GM23338 (cell line): Measurements from ENCODE around the gene NOPCHAP1.

Experiments
- CTCF ChIP-seq, 2 experiments: fragments of 200-600 bp in 1 of 2; sonication (generic) in 1 of 2; conservative IDR thresholded peaks; 2 replicates each; pipeline versions ENCODE4 v1.5.1 to v1.6.1; 2016 to 2017; ENCODE audit warnings: antibody characterized with exemption in 2 of 2, low read depth in 2 of 2, mild to moderate bottlenecking in 2 of 2, moderate library complexity in 1 of 2
- EZH2 ChIP-seq: fragments of 200-600 bp; sonication (generic); IDR thresholded peaks from one replicate; pipeline ENCODE4 v1.8.0; 2017; ENCODE audit warnings: antibody characterized with exemption, mild to moderate bottlenecking, low read depth; ENCODE audit not compliant: unreplicated experiment
- POLR2AphosphoS5 ChIP-seq: IDR thresholded peaks from 2 replicates; pipeline ENCODE4 v1.6.1; 2016; ENCODE audit warnings: antibody characterized with exemption, low read depth
- REST ChIP-seq: IDR thresholded peaks from one replicate; pipeline ENCODE4 v1.6.1; 2018; ENCODE audit warnings: antibody characterized with exemption; ENCODE audit not compliant: unreplicated experiment
- STAT1 ChIP-seq: IDR thresholded peaks from one replicate; pipeline ENCODE4 v1.6.1; 2016; ENCODE audit warnings: antibody characterized with exemption; ENCODE audit not compliant: unreplicated experiment

- TF ChIP-seq CTCF (conservative IDR thresholded peaks at IDR 0.05; ENCODE audit: low read depth in 2 of 2) (no peak), REST (no peak), POLR2AphosphoS5 (no peak), EZH2 (no peak), STAT1 (no peak)
Observed at GRCh38 chr12:104960464-104960863, 25.7 kb upstream of the NOPCHAP1 start.
